DOHH2 (cell line): ENCODE results near the gene LAMA2.

Experiments used
- H3F3A ChIP-seq: fragments of 200-600 bp; sonication (generic), shearing (Covaris generic); 2 replicates; pipeline ENCODE4 v1.6.0; 2016; ENCODE audit warnings: antibody characterized with exemption, mild to moderate bottlenecking; ENCODE audit not compliant: control insufficient read depth, insufficient read depth
- H3K27ac ChIP-seq: fragments of 200-600 bp; sonication (generic); 2 replicates; pipeline ENCODE4 v1.5.1; 2014; ENCODE audit warnings: low read depth, mild to moderate bottlenecking, low read length, moderate library complexity
- H3K27me3 ChIP-seq: fragments of 200-600 bp; sonication (generic); 2 replicates; pipeline ENCODE4 v1.6.1; 2014; ENCODE audit warnings: mild to moderate bottlenecking, low read length, mixed read lengths; ENCODE audit not compliant: control insufficient read depth
- H3K36me3 ChIP-seq: fragments of 200-600 bp; sonication (generic); 2 replicates; pipeline ENCODE4 v1.6.1; 2014; ENCODE audit warnings: mild to moderate bottlenecking, low read length, moderate library complexity, mixed read lengths; ENCODE audit not compliant: control insufficient read depth
- H3K4me1 ChIP-seq: fragments of 200-600 bp; sonication (generic); 2 replicates; pipeline ENCODE4 v1.6.1; 2014; ENCODE audit warnings: mild to moderate bottlenecking, low read length, mixed read lengths; ENCODE audit not compliant: control insufficient read depth
- H3K4me2 ChIP-seq: fragments of 200-600 bp; sonication (generic); 2 replicates; pipeline ENCODE4 v1.6.0; 2014; ENCODE audit warnings: mild to moderate bottlenecking, low read length, moderate library complexity
- H3K4me3 ChIP-seq: fragments of 200-600 bp; sonication (generic); 2 replicates; pipeline ENCODE4 v1.5.1; 2014; ENCODE audit warnings: mild to moderate bottlenecking, low read length, mixed read lengths
- H3K79me2 ChIP-seq: fragments of 200-600 bp; sonication (generic); 2 replicates; pipeline ENCODE4 v1.6.1; 2014; ENCODE audit warnings: mild to moderate bottlenecking, low read length, mixed read lengths; ENCODE audit not compliant: control insufficient read depth
- H3K9me2 ChIP-seq: fragments of 200-600 bp; sonication (generic); replicated peaks from 2 replicates; pipeline ENCODE4 v1.6.1; 2014; ENCODE audit warnings: mild to moderate bottlenecking, low read length, mixed read lengths; ENCODE audit not compliant: control insufficient read depth
- H3K9me3 ChIP-seq: fragments of 200-600 bp; sonication (generic); 2 replicates; pipeline ENCODE4 v1.6.1; 2014; ENCODE audit warnings: antibody characterized with exemption, low read length, mixed read lengths; ENCODE audit not compliant: control insufficient read depth, insufficient read depth
- H4K20me1 ChIP-seq: fragments of 200-600 bp; sonication (generic); 2 replicates; pipeline ENCODE4 v1.6.0; 2014; ENCODE audit warnings: low read depth, mild to moderate bottlenecking, antibody characterized with exemption, low read length, moderate library complexity; ENCODE audit not compliant: control insufficient read depth, insufficient read depth
- CTCF ChIP-seq: fragments of 200-600 bp; sonication (generic); IDR thresholded peaks from one replicate; pipeline ENCODE4 v1.5.1; 2014; ENCODE audit warnings: antibody characterized with exemption, mild to moderate bottlenecking, low read depth, low read length; ENCODE audit not compliant: poor library complexity, severe bottlenecking
- EZH2phosphoT487 ChIP-seq: fragments of 200-600 bp; sonication (generic); IDR thresholded peaks from 2 replicates; pipeline ENCODE4 v1.6.1; 2017; ENCODE audit warnings: borderline replicate concordance, mild to moderate bottlenecking, antibody characterized with exemption, low read length, moderate library complexity, mixed read lengths

LAMA2 gene

DNA sequence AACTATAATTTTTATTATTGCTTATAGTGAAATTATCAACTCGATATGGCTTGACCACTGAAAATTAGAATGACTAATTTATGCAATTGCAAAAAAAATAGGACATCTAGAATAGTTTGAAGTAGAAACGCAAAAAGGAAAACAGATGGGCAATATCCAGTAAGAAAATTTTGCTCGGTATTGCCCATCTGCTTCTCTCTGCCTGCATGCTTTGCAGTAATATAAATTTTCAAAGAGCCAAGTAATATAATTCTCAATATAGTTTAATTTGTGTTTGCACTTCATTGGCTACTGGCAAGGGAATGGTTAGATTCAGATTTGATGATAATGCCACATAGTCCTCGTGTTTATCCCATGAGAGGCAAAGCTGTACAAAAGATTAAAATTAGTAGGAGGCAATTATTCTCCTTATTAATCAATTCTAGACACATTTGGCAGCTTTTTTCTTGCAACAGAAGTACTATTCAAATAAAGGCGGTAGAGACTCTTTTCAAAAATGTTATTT, 27.3 kb upstream of the LAMA2 start:
- TF ChIP-seq EZH2phosphoT487: no peak
- no peak for TF ChIP-seq CTCF
- no peaks in the 10 kb centered on the region for H4K20me1 ChIP-seq
- no peaks in the 10 kb centered on the region for H3K79me2 ChIP-seq
- no peak overlapping the region for H3K4me3 ChIP-seq
- H3K27me3 ChIP-seq: no peaks in the 10 kb centered on the region
- H3K36me3 ChIP-seq: no peaks in the 10 kb centered on the region
- no peaks in the 10 kb centered on the region for H3K9me3 ChIP-seq
- H3K27ac ChIP-seq: no peak overlapping the region
- no peaks in the 10 kb centered on the region for H3K4me1 ChIP-seq
- H3K4me2 ChIP-seq: no peak overlapping the region
- H3F3A ChIP-seq: no peaks in the 10 kb centered on the region
- no peaks in the 10 kb centered on the region for H3K9me2 ChIP-seq

DNA sequence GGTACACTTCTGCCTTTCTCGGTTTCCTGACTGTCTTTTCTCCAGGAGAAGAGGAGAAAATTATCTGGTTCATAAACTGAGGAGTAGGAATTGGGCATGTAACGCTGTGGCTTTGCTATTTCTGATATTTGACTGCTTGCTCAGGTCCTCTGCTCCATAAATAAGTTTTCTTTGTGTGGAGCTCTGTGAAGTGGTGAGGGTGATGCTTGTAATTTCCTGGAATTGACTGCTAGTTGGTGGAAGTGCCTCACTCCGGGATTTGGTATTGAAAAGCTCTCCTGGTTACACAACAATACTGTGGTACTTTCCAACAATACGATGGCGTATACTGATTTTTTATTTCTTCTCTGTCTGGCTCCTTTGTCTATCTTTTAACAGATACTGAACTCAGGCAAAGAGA, 25.1 kb upstream of the LAMA2 start:
- Histone ChIP-seq H3K79me2 (no peaks in the 10 kb centered on the region), H3K4me3 (no peak overlapping the region), H3K27ac (no peak overlapping the region), H4K20me1 (no peaks in the 10 kb centered on the region), H3K36me3 (no peaks in the 10 kb centered on the region), H3K4me1 (no peaks in the 10 kb centered on the region), H3F3A (no peaks in the 10 kb centered on the region), H3K9me3 (no peaks in the 10 kb centered on the region), H3K4me2 (no peak overlapping the region), H3K9me2 (no peaks in the 10 kb centered on the region), H3K27me3 (no peaks in the 10 kb centered on the region)
- TF ChIP-seq CTCF: no peak
- no peak for TF ChIP-seq EZH2phosphoT487

GRCh38 chr6:128860782-128861181, 22.2 kb upstream of the LAMA2 start:
- Histone ChIP-seq H3K4me1 (no peaks in the 10 kb centered on the region), H3K27ac (no peak overlapping the region)

More at GRCh38 chr6:128860782-128861181, 22.2 kb upstream of the LAMA2 start:
- no peaks in the 10 kb centered on the region for H4K20me1 ChIP-seq
- no peak overlapping the region for H3K4me2 ChIP-seq
- H3K27me3 ChIP-seq: no peaks in the 10 kb centered on the region
- no peaks in the 10 kb centered on the region for H3K9me3 ChIP-seq
- H3K4me3 ChIP-seq: no peak overlapping the region
- no peaks in the 10 kb centered on the region for H3F3A ChIP-seq
- TF ChIP-seq EZH2phosphoT487 (no peak), CTCF (no peak)
- H3K9me2 ChIP-seq: no peaks in the 10 kb centered on the region
- H3K36me3 ChIP-seq: no peaks in the 10 kb centered on the region
- H3K79me2 ChIP-seq: no peaks in the 10 kb centered on the region
